Measurements from ENCODE around the gene LMNB1. TPM values are rescaled to one million over a fixed set of nuclear protein-coding genes. Genes with fewer than 3 reads are reported as not detected.
"Not testable (repeated sequence)": the region's sequence is repeated elsewhere in the genome, so short reads cannot be mapped to it uniquely, and the experiment has no call there.

LMNB1 gene
- total RNA-seq, 5 donors from 2014 or later (not counting 1 experiment from before 2014, with no cell fraction given) = 25.6 to 36.6 (median 30.9) TPM

- no peak for ATAC-seq (replicated peaks in 1 of 4)
- H3K36me3 ChIP-seq (ENCODE audit: control insufficient read depth in 2 of 2, extremely low read depth in 1 of 2, insufficient read depth in 1 of 2, low read length in 1 of 2) = peaks cover 7 to 21% of the 10 kb centered on the region in 2 donors
- H3K27ac ChIP-seq (ENCODE audit: low read length) = peak overlapping the region; percentile 85
- Mint-ChIP-seq H3K27me3 (no peaks in the 10 kb centered on the region), H3K27ac (peak overlapping the region; percentile 89 to 93), H3K9me3 (no peaks in the 10 kb centered on the region), H3K4me3 (peak overlapping the region; percentile 23 to 61 (median 31)), H3K36me3 (peaks cover 33% of the 10 kb centered on the region), H3K4me1 (peaks cover 26 to 38% (median 29%) of the 10 kb centered on the region in 3 donors)
- no peaks in the 10 kb centered on the region for H3K9me3 ChIP-seq
- H3K27me3 ChIP-seq (replicated peaks in 1 of 2; ENCODE audit: control insufficient read depth in 2 of 2, extremely low read depth in 1 of 2, insufficient read depth in 2 of 2, low read length in 1 of 2) = no peaks in the 10 kb centered on the region
- CTCF ChIA-PET = interaction anchor here in 1 of 2 donors (0.5 to 5.4 kb wide), 6 partner anchors 11 to 681 kb away, joined by 3 to 61 read pairs (median 6); no protein-coding TSS in a partner anchor
- WGBS (ENCODE audit: insufficient coverage) = 50% methylated on average over 2 of the region's 4 CpGs
- no peak overlapping the region for H3K4me3 ChIP-seq (ENCODE audit: control insufficient read depth in 1 of 2, extremely low read depth in 1 of 2, low read length in 1 of 2)
- peak in 1 of 35 experiments; percentile 15 for DNase-seq
- H3K4me1 ChIP-seq (ENCODE audit: control insufficient read depth in 1 of 2, extremely low read depth in 1 of 2, insufficient read depth in 2 of 2, low read length in 2 of 2) = peaks cover 6 to 9% of the 10 kb centered on the region in 2 experiments
- POLR2A ChIA-PET = interaction anchor here in 1 of 2 donors (1.2 to 3.1 kb wide), 3 partner anchors 11 to 41 kb away, joined by 3 to 41 read pairs (median 6); partner anchors contain the start of gene LMNB1
These were observed 35.2 kb downstream of the LMNB1 start for GRCh38 chr5:126812199-126812570.

- POLR2A ChIA-PET = interaction anchor here in 1 of 2 donors (0.6 kb wide), 1 partner anchor 17 kb away, joined by 3 read pairs; no protein-coding TSS in a partner anchor
- DNase-seq; H3K27me3 Mint-ChIP-seq; H3K4me3 Mint-ChIP-seq; H3K27me3 ChIP-seq (replicated peaks in 1 of 2; ENCODE audit: control insufficient read depth in 2 of 2, extremely low read depth in 1 of 2, insufficient read depth in 2 of 2, low read length in 1 of 2); H3K9me3 Mint-ChIP-seq; H3K9me3 ChIP-seq; H3K27ac ChIP-seq (ENCODE audit: low read length); ATAC-seq (replicated peaks in 1 of 4); H3K4me3 ChIP-seq (ENCODE audit: control insufficient read depth in 1 of 2, extremely low read depth in 1 of 2, low read length in 1 of 2); H3K4me1 ChIP-seq (ENCODE audit: control insufficient read depth in 1 of 2, extremely low read depth in 1 of 2, insufficient read depth in 2 of 2, low read length in 2 of 2): not testable (repeated sequence)
- no CpG with 5 or more reads among the region's 9 CpGs for WGBS (ENCODE audit: insufficient coverage)
- Mint-ChIP-seq H3K36me3 (peaks cover 39% of the 10 kb centered on the region), H3K4me1 (peaks cover 20 to 37% (median 29%) of the 10 kb centered on the region in 3 donors), H3K27ac (peak overlapping the region; percentile 46 to 52)
- CTCF ChIA-PET = interaction anchor here in 1 of 2 donors (0.6 kb wide), 1 partner anchor 21 kb away, joined by 3 read pairs; no protein-coding TSS in a partner anchor
- peaks cover 7 to 29% of the 10 kb centered on the region in 2 donors for H3K36me3 ChIP-seq (ENCODE audit: control insufficient read depth in 2 of 2, extremely low read depth in 1 of 2, insufficient read depth in 1 of 2, low read length in 1 of 2)
These were observed 36.9 kb downstream of the LMNB1 start for GRCh38 chr5:126813799-126814198.

GRCh38 chr5:126814721-126815404 is 37.9 kb downstream of the LMNB1 start:
- no peaks in the 10 kb centered on the region for H3K9me3 ChIP-seq
- H3K4me3 ChIP-seq (ENCODE audit: control insufficient read depth in 1 of 2, extremely low read depth in 1 of 2, low read length in 1 of 2) = no peak overlapping the region
- no peaks in the 10 kb centered on the region for H3K27me3 ChIP-seq (replicated peaks in 1 of 2; ENCODE audit: control insufficient read depth in 2 of 2, extremely low read depth in 1 of 2, insufficient read depth in 2 of 2, low read length in 1 of 2)
- Mint-ChIP-seq H3K36me3 (peaks cover 40% of the 10 kb centered on the region), H3K4me1 (peaks cover 19 to 36% (median 25%) of the 10 kb centered on the region in 3 donors), H3K4me3 (no peak overlapping the region), H3K27ac (peak overlapping the region; percentile 30 to 43), H3K27me3 (no peaks in the 10 kb centered on the region), H3K9me3 (no peaks in the 10 kb centered on the region)
- CTCF ChIA-PET = interaction anchor here (0.6 to 0.7 kb wide), 2 partner anchors 43 to 214 kb away, joined by 3 to 4 read pairs; no protein-coding TSS in a partner anchor
- POLR2A ChIA-PET = interaction anchor here in 1 of 2 donors (0.9 kb wide), 1 partner anchor 39 kb away, joined by 4 read pairs; no protein-coding TSS in a partner anchor
- ATAC-seq (replicated peaks in 1 of 4) (no peak), DNase-seq (no peak)
- H3K4me1 ChIP-seq (ENCODE audit: control insufficient read depth in 1 of 2, extremely low read depth in 1 of 2, insufficient read depth in 2 of 2, low read length in 2 of 2) = peaks cover 6 to 9% of the 10 kb centered on the region in 2 experiments
- no peak overlapping the region for H3K27ac ChIP-seq (ENCODE audit: low read length)
- no CpG with 5 or more reads among the region's 2 CpGs for WGBS (ENCODE audit: insufficient coverage)
- H3K36me3 ChIP-seq (ENCODE audit: control insufficient read depth in 2 of 2, extremely low read depth in 1 of 2, insufficient read depth in 1 of 2, low read length in 1 of 2) = peaks cover 7 to 32% of the 10 kb centered on the region in 2 donors

GRCh38 chr5:126816649-126817048 is 39.7 kb downstream of the LMNB1 start:
- no peaks in the 10 kb centered on the region for H3K9me3 Mint-ChIP-seq
- H3K36me3 Mint-ChIP-seq = peaks cover 44% of the 10 kb centered on the region
- H3K4me1 Mint-ChIP-seq = peaks cover 7 to 20% (median 9%) of the 10 kb centered on the region in 3 donors
- no peak overlapping the region for H3K4me3 Mint-ChIP-seq
- H3K27ac Mint-ChIP-seq = peak overlapping the region in 1 of 2 donors; percentile 31
- WGBS (ENCODE audit: insufficient coverage) = 83% methylated on average over 2 of the region's 8 CpGs
- POLR2A ChIA-PET = no interaction called here
- H3K27me3 ChIP-seq (replicated peaks in 1 of 2; ENCODE audit: control insufficient read depth in 2 of 2, extremely low read depth in 1 of 2, insufficient read depth in 2 of 2, low read length in 1 of 2) = no peaks in the 10 kb centered on the region
- H3K4me1 ChIP-seq (ENCODE audit: control insufficient read depth in 1 of 2, extremely low read depth in 1 of 2, insufficient read depth in 2 of 2, low read length in 2 of 2) = peaks cover 3% of the 10 kb centered on the region in 2 experiments
- H3K36me3 ChIP-seq (ENCODE audit: control insufficient read depth in 2 of 2, extremely low read depth in 1 of 2, insufficient read depth in 1 of 2, low read length in 1 of 2) = peaks cover 7 to 40% of the 10 kb centered on the region in 2 donors
- ATAC-seq (replicated peaks in 1 of 4) (no peak), DNase-seq (peak in 4 of 35 experiments; percentile 12 to 38 (median 22))
- CTCF ChIA-PET = interaction anchor here in 1 of 2 donors (0.8 kb wide), 1 partner anchor 15 kb away, joined by 3 read pairs; no protein-coding TSS in a partner anchor
- H3K9me3 ChIP-seq = no peaks in the 10 kb centered on the region
- no peak overlapping the region for H3K27ac ChIP-seq (ENCODE audit: low read length)
- H3K27me3 Mint-ChIP-seq = no peaks in the 10 kb centered on the region
- no peak overlapping the region for H3K4me3 ChIP-seq (ENCODE audit: control insufficient read depth in 1 of 2, extremely low read depth in 1 of 2, low read length in 1 of 2)

GRCh38 chr5:126818736-126819135 is 41.8 kb downstream of the LMNB1 start:
- Histone ChIP-seq H3K4me1 (ENCODE audit: control insufficient read depth in 1 of 2, extremely low read depth in 1 of 2, insufficient read depth in 2 of 2, low read length in 2 of 2) (no peaks in the 10 kb centered on the region), H3K36me3 (ENCODE audit: control insufficient read depth in 2 of 2, extremely low read depth in 1 of 2, insufficient read depth in 1 of 2, low read length in 1 of 2) (peaks cover 4 to 39% of the 10 kb centered on the region in 2 donors), H3K27ac (ENCODE audit: low read length) (no peak overlapping the region), H3K4me3 (ENCODE audit: control insufficient read depth in 1 of 2, extremely low read depth in 1 of 2, low read length in 1 of 2) (no peak overlapping the region), H3K9me3 (no peaks in the 10 kb centered on the region), H3K27me3 (replicated peaks in 1 of 2; ENCODE audit: control insufficient read depth in 2 of 2, extremely low read depth in 1 of 2, insufficient read depth in 2 of 2, low read length in 1 of 2) (no peaks in the 10 kb centered on the region)
- 84% methylated on average over 3 of the region's 4 CpGs for WGBS (ENCODE audit: insufficient coverage)
- H3K27ac Mint-ChIP-seq = no peak overlapping the region
- DNase-seq (no peak), ATAC-seq (replicated peaks in 1 of 4) (no peak)
- no peak overlapping the region for H3K4me3 Mint-ChIP-seq
- peaks cover 0 to 12% (median 0%) of the 10 kb centered on the region in 3 donors for H3K4me1 Mint-ChIP-seq
- no peaks in the 10 kb centered on the region for H3K27me3 Mint-ChIP-seq
- no peaks in the 10 kb centered on the region for H3K9me3 Mint-ChIP-seq
- H3K36me3 Mint-ChIP-seq = peaks cover 43% of the 10 kb centered on the region
- ChIA-PET CTCF (no interaction called here), POLR2A (interaction anchor here in 1 of 2 donors (0.7 kb wide), 1 partner anchor 81 kb away, joined by 10 read pairs; no protein-coding TSS in a partner anchor)

- peaks cover 41% of the 10 kb centered on the region for H3K36me3 Mint-ChIP-seq
- POLR2A ChIA-PET = no interaction called here
These were observed 42.3 kb downstream of the LMNB1 start for GRCh38 chr5:126819253-126819652.

More at GRCh38 chr5:126819253-126819652, 42.3 kb downstream of the LMNB1 start:
- ATAC-seq (replicated peaks in 1 of 4) = no peak
- CTCF ChIA-PET = interaction anchor here in 1 of 2 donors (0.8 kb wide), 1 partner anchor 689 kb away, joined by 3 read pairs; no protein-coding TSS in a partner anchor
- DNase-seq = no peak
- no peak overlapping the region for H3K27ac Mint-ChIP-seq
- WGBS (ENCODE audit: insufficient coverage) = no CpG with 5 or more reads among the region's 5 CpGs
- H3K27me3 Mint-ChIP-seq = no peaks in the 10 kb centered on the region
- Histone ChIP-seq H3K27me3 (replicated peaks in 1 of 2; ENCODE audit: control insufficient read depth in 2 of 2, extremely low read depth in 1 of 2, insufficient read depth in 2 of 2, low read length in 1 of 2) (no peaks in the 10 kb centered on the region), H3K27ac (ENCODE audit: low read length) (no peak overlapping the region), H3K4me3 (ENCODE audit: control insufficient read depth in 1 of 2, extremely low read depth in 1 of 2, low read length in 1 of 2) (no peak overlapping the region), H3K4me1 (ENCODE audit: control insufficient read depth in 1 of 2, extremely low read depth in 1 of 2, insufficient read depth in 2 of 2, low read length in 2 of 2) (no peaks in the 10 kb centered on the region), H3K36me3 (ENCODE audit: control insufficient read depth in 2 of 2, extremely low read depth in 1 of 2, insufficient read depth in 1 of 2, low read length in 1 of 2) (peaks cover 4 to 36% of the 10 kb centered on the region in 2 donors), H3K9me3 (no peaks in the 10 kb centered on the region)
- peaks cover 0 to 10% (median 0%) of the 10 kb centered on the region in 3 donors for H3K4me1 Mint-ChIP-seq
- no peaks in the 10 kb centered on the region for H3K9me3 Mint-ChIP-seq
- H3K4me3 Mint-ChIP-seq = no peak overlapping the region
